Measurements from ENCODE around the gene HDAC9.

DNA sequence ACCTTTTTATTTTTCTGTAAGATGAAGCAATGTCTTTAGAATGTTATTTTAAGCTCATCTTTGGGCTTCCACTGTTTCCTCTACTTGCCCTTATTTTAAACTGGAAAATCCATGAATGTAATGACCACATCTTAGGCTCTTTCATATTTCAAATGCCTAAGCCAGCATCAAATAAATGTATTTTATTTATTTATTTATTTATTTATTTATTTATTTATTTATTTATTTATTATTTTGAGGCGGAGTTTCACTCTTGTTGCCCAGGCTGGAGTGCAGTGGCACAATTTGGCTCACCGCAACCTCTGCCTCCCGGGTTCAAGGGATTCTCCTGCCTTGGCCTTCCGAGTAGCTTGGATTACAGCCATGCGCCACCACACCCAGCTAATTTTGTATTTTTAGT, 69.2 kb downstream of the HDAC9 start:
- TF ChIP-seq, protein P1, sequence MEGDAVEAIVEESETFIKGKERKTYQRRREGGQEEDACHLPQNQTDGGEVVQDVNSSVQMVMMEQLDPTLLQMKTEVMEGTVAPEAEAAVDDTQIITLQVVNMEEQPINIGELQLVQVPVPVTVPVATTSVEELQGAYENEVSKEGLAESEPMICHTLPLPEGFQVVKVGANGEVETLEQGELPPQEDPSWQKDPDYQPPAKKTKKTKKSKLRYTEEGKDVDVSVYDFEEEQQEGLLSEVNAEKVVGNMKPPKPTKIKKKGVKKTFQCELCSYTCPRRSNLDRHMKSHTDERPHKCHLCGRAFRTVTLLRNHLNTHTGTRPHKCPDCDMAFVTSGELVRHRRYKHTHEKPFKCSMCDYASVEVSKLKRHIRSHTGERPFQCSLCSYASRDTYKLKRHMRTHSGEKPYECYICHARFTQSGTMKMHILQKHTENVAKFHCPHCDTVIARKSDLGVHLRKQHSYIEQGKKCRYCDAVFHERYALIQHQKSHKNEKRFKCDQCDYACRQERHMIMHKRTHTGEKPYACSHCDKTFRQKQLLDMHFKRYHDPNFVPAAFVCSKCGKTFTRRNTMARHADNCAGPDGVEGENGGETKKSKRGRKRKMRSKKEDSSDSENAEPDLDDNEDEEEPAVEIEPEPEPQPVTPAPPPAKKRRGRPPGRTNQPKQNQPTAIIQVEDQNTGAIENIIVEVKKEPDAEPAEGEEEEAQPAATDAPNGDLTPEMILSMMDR (IDR thresholded peaks at IDR 0.05), result no peak
- TF ChIP-seq ZFX (IDR thresholded peaks at IDR 0.05; ENCODE audit: borderline replicate concordance), result no peak

All from 22Rv1 (cell line).